DMS153 treated with DMSO at 0.1 percent for 48 hours (cell line): ENCODE measurements around the gene NPAS3.

Source experiments
- DNase-seq: peaks from one replicate; lab custom pipeline; 2025; ENCODE audit not compliant: unreplicated experiment; lab: John Stamatoyannopoulos, UW

NPAS3 gene

GRCh38 chr14:33504246-33505099 lies 565.8 kb downstream of the NPAS3 start:
- DNase-seq, result no peak

GRCh38 chr14:33505266-33505962 lies 566.7 kb downstream of the NPAS3 start:
- no peak for DNase-seq

- no peak for DNase-seq
Observed at GRCh38 chr14:33505963-33506329, 567.3 kb downstream of the NPAS3 start.

GRCh38 chr14:33508126-33509062 lies 569.7 kb downstream of the NPAS3 start:
- no peak for DNase-seq

- no peak for DNase-seq
Observed at GRCh38 chr14:33509454-33509853, 570.8 kb downstream of the NPAS3 start.

- no peak for DNase-seq
Observed at GRCh38 chr14:33510063-33510481, 571.4 kb downstream of the NPAS3 start.

- DNase-seq, result no peak
Observed at GRCh38 chr14:33510991-33511390, 572.3 kb downstream of the NPAS3 start.

- DNase-seq, result no peak
Observed at GRCh38 chr14:33511851-33512640, 573.4 kb downstream of the NPAS3 start.

GRCh38 chr14:33515441-33515840 lies 576.8 kb downstream of the NPAS3 start:
- no peak for DNase-seq

GRCh38 chr14:33515899-33516298 lies 577.2 kb downstream of the NPAS3 start:
- DNase-seq, result no peak

- no peak for DNase-seq
Observed at GRCh38 chr14:33516898-33517436, 578.3 kb downstream of the NPAS3 start.

- no peak for DNase-seq
Observed at GRCh38 chr14:33521192-33521591, 582.5 kb downstream of the NPAS3 start.

GRCh38 chr14:33524244-33524643 lies 585.6 kb downstream of the NPAS3 start:
- DNase-seq, result no peak

- DNase-seq, result no peak
Observed at GRCh38 chr14:33525626-33526025, 586.9 kb downstream of the NPAS3 start.

GRCh38 chr14:33527023-33527634 lies 588.5 kb downstream of the NPAS3 start:
- DNase-seq, result no peak

GRCh38 chr14:33528655-33529054 lies 590.0 kb downstream of the NPAS3 start:
- no peak for DNase-seq

- DNase-seq, result no peak
Observed at GRCh38 chr14:33529787-33530757, 591.4 kb downstream of the NPAS3 start.

GRCh38 chr14:33532553-33532952 lies 593.9 kb downstream of the NPAS3 start:
- DNase-seq, result no peak

GRCh38 chr14:33534104-33534503 lies 595.4 kb downstream of the NPAS3 start:
- no peak for DNase-seq
